GM12878 (cell line): ENCODE measurements around the gene EIF6. TPM values are rescaled to one million over a fixed set of nuclear protein-coding genes. Genes with fewer than 3 reads are reported as not detected.

Experiments used
- BCL11A ChIP-seq: IDR thresholded peaks from 2 replicates; pipeline ENCODE4 v1.6.1; 2011; ENCODE audit warnings: low read depth, low read length
- CBX3 ChIP-seq: fragments of 200-600 bp; sonication (generic); IDR thresholded peaks from 2 replicates; pipeline ENCODE4 v1.6.1; 2016; ENCODE audit warnings: low read depth, borderline replicate concordance
- CEBPZ ChIP-seq: fragments of 150-350 bp; IDR thresholded peaks from 2 replicates; pipeline ENCODE4 v1.6.1; 2016; ENCODE audit warnings: low read depth, low read length
- CREB1 ChIP-seq: IDR thresholded peaks from 2 replicates; pipeline ENCODE4 v1.6.1; 2012; ENCODE audit warnings: low read depth, mild to moderate bottlenecking, inconsistent platforms
- CTCF ChIP-seq, 3 experiments: IDR thresholded peaks in 2 of 3; conservative IDR thresholded peaks in 1 of 3; 2 replicates each; pipeline ENCODE4 v1.5.1; 2011; ENCODE audit warnings: low read depth in 3 of 3, low read length in 3 of 3, mild to moderate bottlenecking in 3 of 3, control low read depth in 2 of 3, moderate library complexity in 2 of 3, inconsistent platforms in 1 of 3, mixed read lengths in 1 of 3; ENCODE audit not compliant: control insufficient read depth in 2 of 3, insufficient read depth in 1 of 3; ENCODE audit errors: extremely low read depth in 1 of 3
- EGR1 ChIP-seq, 2 experiments: IDR thresholded peaks; 1 replicate in 1 of 2; 2 replicates in 1 of 2; pipeline ENCODE4 v1.6.1; 2011 to 2012; ENCODE audit warnings: low read depth in 2 of 2, low read length in 2 of 2, borderline replicate concordance in 1 of 2, mild to moderate bottlenecking in 1 of 2, moderate library complexity in 1 of 2
- HDGF ChIP-seq: fragments of 450-650 bp; IDR thresholded peaks from 2 replicates; pipeline ENCODE4 v1.6.1; 2016; ENCODE audit warnings: antibody characterized with exemption
- JUND ChIP-seq: IDR thresholded peaks from 2 replicates; pipeline ENCODE4 v1.6.1; 2012; ENCODE audit warnings: low read depth, mild to moderate bottlenecking, low read length, improper control_type of control experiment, moderate library complexity
- KAT2A ChIP-seq: conservative IDR thresholded peaks from 2 replicates; pipeline ENCODE4 v1.6.1; 2011; ENCODE audit warnings: low read depth, low read length; ENCODE audit not compliant: control insufficient read depth
- NR2C2 ChIP-seq: IDR thresholded peaks from 2 replicates; pipeline ENCODE4 v1.6.1; 2011; ENCODE audit warnings: borderline replicate concordance, low read depth; ENCODE audit not compliant: control insufficient read depth, insufficient read length
- POLR2AphosphoS5 ChIP-seq: IDR thresholded peaks from 2 replicates; pipeline ENCODE4 v1.6.1; 2011; ENCODE audit warnings: mild to moderate bottlenecking, low read length, inconsistent platforms
- PRDM15 ChIP-seq: fragments of 450-650 bp; formaldehyde crosslinking; IDR thresholded peaks from 2 replicates; pipeline ENCODE4 v1.4.0; 2020; ENCODE audit warnings: mild to moderate bottlenecking, moderate library complexity
- RELA ChIP-seq: fragments of 450-650 bp; IDR thresholded peaks from 2 replicates; pipeline ENCODE4 v1.8.0; 2014; ENCODE audit warnings: borderline replicate concordance; ENCODE audit not compliant: partially characterized antibody
- REST ChIP-seq: IDR thresholded peaks from 2 replicates; pipeline ENCODE4 v1.6.1; 2012; ENCODE audit warnings: mild to moderate bottlenecking, low read depth, low read length
- TCF3 ChIP-seq: IDR thresholded peaks from 2 replicates; pipeline ENCODE4 v1.6.1; 2012; ENCODE audit warnings: low read depth, mild to moderate bottlenecking, low read length, borderline replicate concordance; ENCODE audit not compliant: insufficient read depth
- polyA plus RNA-seq, 11 experiments: library from polyadenylated mRNA; depleted of rRNA in 4 of 11; unstranded in 6 of 11; stranded (reverse) in 5 of 11; fragments of >200 nt; fragmentation: Nextera tagmentation in 4 of 11; fragmentation: Illumina TruSeq in 1 of 11; extraction: Ambion mirVana in 4 of 11; extraction: Trizol in 1 of 11; gene quantifications; 1 replicate in 1 of 11; 2 replicates in 10 of 11; pipeline versions ENCODE4 v1.2.1 to v1.2.3, GENCODE V29; 2011 to 2016; ENCODE audit warnings: inconsistent platforms in 2 of 11, missing spikeins in 2 of 11, low read depth in 1 of 11
- total RNA-seq, 4 experiments: library from RNA; depleted of rRNA in 3 of 4; stranded (reverse); fragments of >200 nt in 3 of 4; fragmentation: Illumina TruSeq in 1 of 4; extraction: Trizol in 1 of 4; gene quantifications; 2 replicates each; pipeline versions ENCODE4 v1.2.1 to v1.2.3, GENCODE V29; 2013 to 2021

The EIF6 gene
- total and polyA plus RNA-seq, 10 of the 15 experiments (the other 5 are each of a cell fraction or from before 2014, with no cell fraction given): 127 to 607 (median 197) TPM

GRCh38 chr20:35277531-35278395 is 6.8 kb downstream of the EIF6 start, which contains the start of gene MMP24OS (continued):
- TF ChIP-seq CTCF (IDR thresholded peaks at IDR 0.05 in 2 of 3, conservative IDR thresholded peaks at IDR 0.05 in 1 of 3; ENCODE audit: control insufficient read depth in 2 of 3, extremely low read depth in 1 of 3, insufficient read depth in 1 of 3, low read depth in 3 of 3, low read length in 3 of 3) (peak; percentile 31 to 65 (median 50); a peak in 4 of 6 replicates), CBX3 (no peak), EGR1 (IDR thresholded peaks at IDR 0.05; ENCODE audit: borderline replicate concordance in 1 of 2, low read depth in 2 of 2, low read length in 2 of 2) (no peak; a peak in 1 of 3 replicates), RELA (no peak), KAT2A (no peak), REST (no peak), POLR2AphosphoS5 (peak; percentile 82), BCL11A (no peak), NR2C2 (no peak), TCF3 (0 out of 2 replicates have a peak, but pooled peaks have one; percentile 31), HDGF (peak; percentile 88), CREB1 (peak; percentile 88), PRDM15 (CRISPR knock-in tag) (no peak), CEBPZ (no peak), JUND (no peak)
